Measurements from ENCODE around the gene OR8B8. TPM values are rescaled to one million over a fixed set of nuclear protein-coding genes. Genes with fewer than 3 reads are reported as not detected.

The OR8B8 gene
- total RNA-seq, 2 donors from 2014 or later, result not detected

GRCh38 chr11:124481365-124482323, 36.1 kb upstream of the OR8B8 start:
- DNase-seq (ENCODE audit: low spot score), result no peak
- H3K27ac ChIP-seq, result no peak overlapping the region
- no peaks in the 10 kb centered on the region for H3K36me3 ChIP-seq
- TF ChIP-seq POLR2AphosphoS5 (IDR thresholded peaks at IDR 0.05) (no peak), CTCF (IDR thresholded peaks at IDR 0.05) (no peak), POLR2A (IDR thresholded peaks at IDR 0.05) (no peak)
- no peaks in the 10 kb centered on the region for H3K27me3 ChIP-seq (replicated peaks; ENCODE audit: insufficient read depth)
- H3K9me3 ChIP-seq, result no peaks in the 10 kb centered on the region
- WGBS, result 24% methylated on average over 20 of the region's 20 CpGs
- H3K4me1 ChIP-seq (replicated peaks), result no peaks in the 10 kb centered on the region
- intact Hi-C loops (cut with DNase I), result no loop called here
- H3K4me3 ChIP-seq, result no peak overlapping the region

- no peak overlapping the region for H3K4me3 ChIP-seq
- no peaks in the 10 kb centered on the region for H3K4me1 ChIP-seq (replicated peaks)
- WGBS, result 77% methylated on average over 3 of the region's 3 CpGs
- intact Hi-C loops (cut with DNase I), result no loop called here
- H3K36me3 ChIP-seq, result no peaks in the 10 kb centered on the region
- H3K27me3 ChIP-seq (replicated peaks; ENCODE audit: insufficient read depth), result no peaks in the 10 kb centered on the region
- no peak overlapping the region for H3K27ac ChIP-seq
- H3K9me3 ChIP-seq, result no peaks in the 10 kb centered on the region
- DNase-seq (ENCODE audit: low spot score), result no peak
- TF ChIP-seq CTCF (IDR thresholded peaks at IDR 0.05) (no peak), POLR2AphosphoS5 (IDR thresholded peaks at IDR 0.05) (no peak), POLR2A (IDR thresholded peaks at IDR 0.05) (no peak)
Measured at GRCh38 chr11:124479561-124479960, 34.1 kb upstream of the OR8B8 start.

GRCh38 chr11:124475265-124475664, 29.8 kb upstream of the OR8B8 start:
- no peak for TF ChIP-seq POLR2AphosphoS5 (IDR thresholded peaks at IDR 0.05)
- TF ChIP-seq CTCF (IDR thresholded peaks at IDR 0.05), result no peak
- TF ChIP-seq POLR2A (IDR thresholded peaks at IDR 0.05), result no peak
- WGBS, result 73% methylated on average over 2 of the region's 2 CpGs
- no peak for DNase-seq (ENCODE audit: low spot score)
- Histone ChIP-seq H3K4me1 (replicated peaks) (no peaks in the 10 kb centered on the region), H3K4me3 (no peak overlapping the region), H3K27me3 (replicated peaks; ENCODE audit: insufficient read depth) (no peaks in the 10 kb centered on the region), H3K36me3 (no peaks in the 10 kb centered on the region), H3K27ac (no peak overlapping the region), H3K9me3 (no peaks in the 10 kb centered on the region)
- intact Hi-C loops (cut with DNase I), result no loop called here

GRCh38 chr11:124474779-124475178, 29.3 kb upstream of the OR8B8 start:
- H3K4me3 ChIP-seq, result no peak overlapping the region
- H3K27ac ChIP-seq, result no peak overlapping the region
- no peak for TF ChIP-seq CTCF (IDR thresholded peaks at IDR 0.05)
- no peak for TF ChIP-seq POLR2AphosphoS5 (IDR thresholded peaks at IDR 0.05)
- TF ChIP-seq POLR2A (IDR thresholded peaks at IDR 0.05), result no peak
- intact Hi-C loops (cut with DNase I), result no loop called here
- H3K9me3 ChIP-seq, result no peaks in the 10 kb centered on the region
- 90% methylated on average over 2 of the region's 2 CpGs for WGBS
- no peak for DNase-seq (ENCODE audit: low spot score)
- no peaks in the 10 kb centered on the region for H3K27me3 ChIP-seq (replicated peaks; ENCODE audit: insufficient read depth)
- no peaks in the 10 kb centered on the region for H3K4me1 ChIP-seq (replicated peaks)
- H3K36me3 ChIP-seq, result no peaks in the 10 kb centered on the region

- Histone ChIP-seq H3K27ac (no peak overlapping the region), H3K9me3 (no peaks in the 10 kb centered on the region), H3K4me3 (no peak overlapping the region), H3K4me1 (replicated peaks) (no peaks in the 10 kb centered on the region), H3K27me3 (replicated peaks; ENCODE audit: insufficient read depth) (no peaks in the 10 kb centered on the region), H3K36me3 (no peaks in the 10 kb centered on the region)
- intact Hi-C loops (cut with DNase I), result no loop called here
- DNase-seq (ENCODE audit: low spot score), result no peak
- 52% methylated on average over 1 of the region's 1 CpG for WGBS
- no peak for TF ChIP-seq CTCF (IDR thresholded peaks at IDR 0.05)
- TF ChIP-seq POLR2A (IDR thresholded peaks at IDR 0.05), result no peak
- no peak for TF ChIP-seq POLR2AphosphoS5 (IDR thresholded peaks at IDR 0.05)
Measured at GRCh38 chr11:124474079-124474478, 28.6 kb upstream of the OR8B8 start.
